GM10266 (cell line): ENCODE measurements around the gene NT5C1B.

ENCODE experiments used
- DNase-seq: peaks from one replicate; pipeline ENCODE4 v3.0.0; 2012; ENCODE audit errors: extremely low spot score
- CTCF ChIP-seq: IDR thresholded peaks from 2 replicates; pipeline ENCODE4 v1.5.1; 2012; ENCODE audit warnings: mild to moderate bottlenecking, low read depth; ENCODE audit not compliant: control insufficient read depth, insufficient read depth; ENCODE audit errors: missing control alignments

The NT5C1B gene

GRCh38 chr2:18611184-18611583 is 21.8 kb upstream of the NT5C1B start:
- TF ChIP-seq CTCF = no peak
- DNase-seq = no peak

GRCh38 chr2:18610651-18611050 is 21.3 kb upstream of the NT5C1B start:
- no peak for TF ChIP-seq CTCF
- DNase-seq = no peak

- DNase-seq = no peak
- no peak for TF ChIP-seq CTCF
These were observed 20.7 kb upstream of the NT5C1B start for GRCh38 chr2:18610090-18610489.

GRCh38 chr2:18605115-18605514 is 15.7 kb upstream of the NT5C1B start:
- no peak for DNase-seq
- no peak for TF ChIP-seq CTCF

GRCh38 chr2:18604531-18604885 is 15.1 kb upstream of the NT5C1B start:
- no peak for DNase-seq
- TF ChIP-seq CTCF = no peak

- no peak for TF ChIP-seq CTCF
- no peak for DNase-seq
These were observed 14.6 kb upstream of the NT5C1B start for GRCh38 chr2:18603854-18604530.

- DNase-seq = no peak
These were observed 12.9 kb upstream of the NT5C1B start for GRCh38 chr2:18602298-18602697.

More at GRCh38 chr2:18602298-18602697, 12.9 kb upstream of the NT5C1B start:
- TF ChIP-seq CTCF = no peak
